HFFc6 (cell line): ENCODE results near the gene LYL1. TPM values are rescaled to one million over a fixed set of nuclear protein-coding genes. Genes with fewer than 3 reads are reported as not detected.

Experiments used
- DNase-seq: peaks from one replicate; pipeline ENCODE4 v3.0.0-alpha.2; 2018
- H3K27ac Mint-ChIP-seq: 2 replicates; pipeline ENCODE4 v1.8.0; 2020; ENCODE audit warnings: mild to moderate bottlenecking, mixed read lengths
- H3K27me3 Mint-ChIP-seq: 2 replicates; pipeline ENCODE4 v1.8.0; 2021; ENCODE audit warnings: mild to moderate bottlenecking, moderate library complexity, mixed read lengths; ENCODE audit not compliant: insufficient read depth
- H3K36me3 Mint-ChIP-seq: 2 replicates; pipeline ENCODE4 v1.8.0; 2021; ENCODE audit warnings: low read depth, mixed read lengths
- H3K4me1 Mint-ChIP-seq: 2 replicates; pipeline ENCODE4 v1.8.0; 2020; ENCODE audit warnings: low read depth, mixed read lengths
- H3K4me3 Mint-ChIP-seq: 2 replicates; pipeline ENCODE4 v1.8.0; 2020; ENCODE audit warnings: mild to moderate bottlenecking, moderate library complexity, mixed read lengths
- H3K9me3 Mint-ChIP-seq: 2 replicates; pipeline ENCODE4 v1.8.0; 2020; ENCODE audit warnings: mild to moderate bottlenecking, mixed read lengths
- total RNA-seq, 6 experiments: library from RNA; stranded (reverse); fragmentation: NEBNext Ultra II Directional; extraction: Animal tissue kit (Norgen Biotek cat#: 25700); gene quantifications; 2 replicates in 1 of 6; 3 replicates in 5 of 6; pipeline ENCODE4 v1.2.3, GENCODE V29; 2021
- TF ChIP-seq, protein P1 (sequence below): fragments of 200-600 bp; sonication (generic); IDR thresholded peaks from 2 replicates; pipeline ENCODE4 v1.5.0; 2021; ENCODE audit warnings: antibody characterized with exemption, mild to moderate bottlenecking

Gene LYL1
- total RNA-seq, 6 experiments from 2014 or later: 1.5 to 5.1 (median 4.2) TPM

DNA sequence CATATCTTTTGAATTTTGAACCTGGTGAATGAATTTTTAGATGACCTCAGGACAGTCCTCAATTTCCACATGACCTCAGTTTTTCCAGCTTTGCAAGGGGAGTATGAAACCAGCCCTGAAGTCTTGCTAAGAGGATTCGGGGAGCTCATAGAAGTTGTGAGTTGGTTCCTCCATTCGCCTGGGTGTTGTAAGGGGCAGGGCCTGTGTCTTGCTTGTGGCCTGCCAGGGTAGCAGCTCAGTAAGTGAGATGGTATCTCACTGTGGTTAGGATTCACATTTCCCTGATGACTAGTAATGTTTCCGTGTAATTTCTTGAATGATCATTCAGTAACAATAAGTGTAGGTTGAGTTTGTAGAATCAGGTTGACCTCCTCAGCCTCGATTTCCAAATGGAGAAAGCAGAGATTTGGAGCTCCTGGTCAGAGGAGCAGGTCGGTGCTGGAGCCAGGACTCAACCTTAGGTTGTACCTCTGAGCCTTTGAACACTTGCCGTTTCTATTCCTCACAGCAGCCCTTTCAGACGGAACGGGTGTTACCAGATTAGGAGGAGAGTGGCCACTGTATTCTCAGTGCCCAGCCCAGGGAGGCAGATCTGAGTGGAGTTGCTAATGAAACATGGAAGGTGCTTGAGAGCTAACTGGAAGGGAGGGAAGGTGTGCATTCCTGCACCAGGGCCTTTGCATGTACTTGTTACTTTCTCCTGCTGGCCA is 30.0 kb upstream of the LYL1 start:
- Mint-ChIP-seq H3K4me3 (peak overlapping the region; percentile 77), H3K9me3 (no peaks in the 10 kb centered on the region), H3K27ac (peak overlapping the region; percentile 87), H3K27me3 (peaks cover 2% of the 10 kb centered on the region; the same call in 1 of the 2 replicates), H3K36me3 (peaks cover 10% of the 10 kb centered on the region; the same call in 1 of the 2 replicates), H3K4me1 (peaks cover 51% of the 10 kb centered on the region)
- TF ChIP-seq, protein P1, sequence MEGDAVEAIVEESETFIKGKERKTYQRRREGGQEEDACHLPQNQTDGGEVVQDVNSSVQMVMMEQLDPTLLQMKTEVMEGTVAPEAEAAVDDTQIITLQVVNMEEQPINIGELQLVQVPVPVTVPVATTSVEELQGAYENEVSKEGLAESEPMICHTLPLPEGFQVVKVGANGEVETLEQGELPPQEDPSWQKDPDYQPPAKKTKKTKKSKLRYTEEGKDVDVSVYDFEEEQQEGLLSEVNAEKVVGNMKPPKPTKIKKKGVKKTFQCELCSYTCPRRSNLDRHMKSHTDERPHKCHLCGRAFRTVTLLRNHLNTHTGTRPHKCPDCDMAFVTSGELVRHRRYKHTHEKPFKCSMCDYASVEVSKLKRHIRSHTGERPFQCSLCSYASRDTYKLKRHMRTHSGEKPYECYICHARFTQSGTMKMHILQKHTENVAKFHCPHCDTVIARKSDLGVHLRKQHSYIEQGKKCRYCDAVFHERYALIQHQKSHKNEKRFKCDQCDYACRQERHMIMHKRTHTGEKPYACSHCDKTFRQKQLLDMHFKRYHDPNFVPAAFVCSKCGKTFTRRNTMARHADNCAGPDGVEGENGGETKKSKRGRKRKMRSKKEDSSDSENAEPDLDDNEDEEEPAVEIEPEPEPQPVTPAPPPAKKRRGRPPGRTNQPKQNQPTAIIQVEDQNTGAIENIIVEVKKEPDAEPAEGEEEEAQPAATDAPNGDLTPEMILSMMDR: no peak
- peak; percentile 84 for DNase-seq

DNA sequence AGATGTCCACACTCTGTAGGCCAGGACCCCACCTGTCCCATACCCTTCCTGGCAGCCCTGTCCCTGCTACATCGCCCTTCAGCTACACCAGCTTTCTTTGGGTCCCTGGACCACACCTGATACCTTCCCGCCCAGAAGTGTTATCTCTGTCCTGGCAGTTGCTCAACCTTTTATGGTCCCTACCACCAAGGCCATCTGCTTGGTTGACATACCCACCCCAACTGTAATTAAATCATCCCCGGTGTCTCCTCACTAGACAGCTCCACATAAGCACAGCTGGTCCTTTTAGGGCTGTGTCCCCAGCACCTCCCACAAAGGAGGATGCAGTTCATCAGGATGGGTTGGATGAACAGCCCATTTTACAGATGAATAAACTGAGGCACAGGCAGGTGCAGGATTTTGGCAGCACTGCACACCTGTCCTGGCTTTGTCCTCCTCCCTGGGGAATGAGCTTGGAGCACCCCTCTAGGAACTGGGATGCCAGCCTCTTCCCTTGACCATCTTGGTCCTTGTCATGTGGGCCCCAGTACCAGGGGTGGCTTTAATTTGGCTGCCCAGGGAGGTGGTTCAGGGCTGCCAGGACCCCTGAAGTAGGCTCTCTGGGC is 28.3 kb upstream of the LYL1 start:
- Mint-ChIP-seq H3K9me3 (no peaks in the 10 kb centered on the region), H3K27ac (peak overlapping the region; percentile 83), H3K36me3 (peaks cover 10% of the 10 kb centered on the region; the same call in 1 of the 2 replicates), H3K4me1 (peaks cover 52% of the 10 kb centered on the region), H3K4me3 (no peak overlapping the region), H3K27me3 (peaks cover 2% of the 10 kb centered on the region; the same call in 1 of the 2 replicates)
- TF ChIP-seq, protein P1: no peak
- DNase-seq: no peak

DNA sequence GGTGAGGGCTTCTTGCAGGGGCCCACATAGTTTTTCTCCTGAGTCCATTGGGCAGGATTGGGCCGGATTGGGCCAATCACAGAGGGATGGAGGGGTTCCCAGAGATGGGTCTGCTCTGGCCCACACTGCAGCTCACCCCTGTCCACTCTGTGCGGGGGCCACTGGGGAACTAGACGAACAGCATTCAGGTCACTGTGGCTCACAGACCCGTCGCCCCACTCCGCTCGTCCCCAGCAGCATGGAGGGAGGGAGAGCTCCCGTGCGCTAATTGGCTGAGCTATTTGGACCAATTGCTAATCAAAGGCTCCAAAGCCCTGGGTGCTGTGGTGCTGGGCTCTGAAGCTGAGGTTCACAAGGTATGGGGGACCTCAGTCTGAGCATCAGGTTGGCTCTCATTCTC is 26.7 kb upstream of the LYL1 start:
- Mint-ChIP-seq H3K27ac (no peak overlapping the region), H3K27me3 (peaks cover 1% of the 10 kb centered on the region; the same call in 1 of the 2 replicates), H3K9me3 (no peaks in the 10 kb centered on the region), H3K4me3 (no peak overlapping the region), H3K4me1 (peaks cover 49% of the 10 kb centered on the region), H3K36me3 (peaks cover 10% of the 10 kb centered on the region; the same call in 1 of the 2 replicates)
- DNase-seq: no peak
- TF ChIP-seq, protein P1: no peak

DNA sequence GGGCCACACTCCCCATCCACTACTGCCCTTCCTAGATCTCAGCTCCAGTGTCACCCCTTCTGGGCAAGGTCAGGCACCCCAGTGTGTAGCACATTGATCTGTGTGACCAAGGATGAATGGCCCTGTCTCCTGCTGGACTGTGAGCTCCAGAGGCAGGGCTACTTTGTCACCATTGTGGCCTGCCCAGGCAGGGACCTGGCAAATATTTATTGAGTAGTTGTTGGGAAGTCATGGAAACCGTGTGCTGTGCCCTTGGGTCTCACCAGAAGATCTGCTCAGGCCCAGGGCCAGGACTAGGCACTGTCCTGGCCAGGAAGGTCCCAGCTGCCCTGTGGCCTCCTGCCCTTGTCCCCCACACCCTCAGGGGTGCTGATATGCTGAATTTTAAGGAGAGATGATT is 25.9 kb upstream of the LYL1 start:
- no peak for DNase-seq
- TF ChIP-seq, protein P1: no peak
- Mint-ChIP-seq H3K27me3 (no peaks in the 10 kb centered on the region), H3K36me3 (peaks cover 10% of the 10 kb centered on the region; the same call in 1 of the 2 replicates), H3K4me1 (peaks cover 41% of the 10 kb centered on the region), H3K27ac (peak overlapping the region; percentile 59), H3K4me3 (no peak overlapping the region), H3K9me3 (no peaks in the 10 kb centered on the region)

DNA sequence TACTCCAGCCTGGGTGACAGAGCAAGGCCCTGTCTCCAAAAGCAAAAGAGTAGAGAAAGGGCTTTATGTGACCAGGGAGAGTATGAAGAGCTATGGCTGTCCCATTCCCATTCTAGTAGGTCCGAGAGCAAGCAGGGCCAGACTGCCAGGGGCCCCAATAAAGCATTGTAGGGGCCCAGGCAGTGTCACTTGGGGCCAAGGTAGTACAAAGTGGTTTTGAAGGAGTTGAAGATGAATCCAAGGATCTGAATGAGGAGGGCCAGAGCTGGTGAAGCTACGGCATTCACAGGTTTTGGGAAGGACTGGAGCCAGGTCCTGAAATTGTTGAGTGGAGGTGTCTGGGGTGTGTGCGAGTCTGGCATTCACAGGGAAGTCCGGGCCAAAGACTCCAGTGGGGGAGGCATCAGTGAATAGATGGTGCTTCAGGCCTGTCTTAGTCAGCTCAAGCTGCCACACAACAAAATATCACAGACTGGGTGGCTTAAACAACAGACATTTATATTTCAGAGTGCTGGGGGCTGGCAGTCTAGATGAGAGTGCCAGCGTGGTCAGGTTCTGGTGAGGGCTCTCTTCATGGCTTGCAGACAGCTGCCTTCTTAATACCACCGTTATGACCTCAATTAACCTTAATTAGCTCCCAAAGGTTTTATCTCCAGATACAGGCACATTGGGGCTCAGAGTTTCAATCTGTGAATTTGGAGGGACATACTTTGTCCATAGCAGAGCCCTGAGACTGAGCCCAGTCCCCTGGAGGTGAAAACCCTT is 25.3 kb upstream of the LYL1 start:
- peak overlapping the region; percentile 59 for H3K27ac Mint-ChIP-seq
- H3K36me3 Mint-ChIP-seq: peaks cover 10% of the 10 kb centered on the region; the same call in 1 of the 2 replicates
- no peak overlapping the region for H3K4me3 Mint-ChIP-seq

More for the DNA sequence above, 25.3 kb upstream of the LYL1 start:
- Mint-ChIP-seq H3K4me1 (peaks cover 35% of the 10 kb centered on the region), H3K27me3 (no peaks in the 10 kb centered on the region), H3K9me3 (no peaks in the 10 kb centered on the region)
- TF ChIP-seq, protein P1: no peak
- DNase-seq: no peak
